Endothelial cell of hepatic sinusoid (primary cell): ENCODE data around the gene GULP1.

Source experiments
- in situ Hi-C: cut with HindIII; loops from 2 replicates; pipeline ENCODE4 v1.10.0; 2017; ENCODE audit warnings: low sequenced_read_pairs

Gene GULP1

GRCh38 chr2:188628989-188629752, 337.5 kb downstream of the GULP1 start:
- in situ Hi-C loops: no loop called here

- in situ Hi-C loops: no loop called here
Observed at GRCh38 chr2:188629753-188630527, 338.3 kb downstream of the GULP1 start.

- in situ Hi-C loops: no loop called here
Observed at GRCh38 chr2:188631037-188631809, 339.5 kb downstream of the GULP1 start.

- in situ Hi-C loops: no loop called here
Observed at GRCh38 chr2:188634656-188635055, 343.0 kb downstream of the GULP1 start.
